ENCODE results near the gene TMTC4. TPM values are rescaled to one million over a fixed set of nuclear protein-coding genes. Genes with fewer than 3 reads are reported as not detected.
"Not testable (repeated sequence)": the region's sequence is repeated elsewhere in the genome, so short reads cannot be mapped to it uniquely, and the experiment has no call there.

Gene TMTC4
- total RNA-seq, 1 donor from 2014 or later = 17.0 TPM

- Mint-ChIP-seq H3K27ac (no peak overlapping the region), H3K9me3 (no peaks in the 10 kb centered on the region), H3K36me3 (ENCODE audit: low read depth) (peaks cover 66% of the 10 kb centered on the region), H3K27me3 (no peaks in the 10 kb centered on the region), H3K4me3 (no peak overlapping the region), H3K4me1 (no peaks in the 10 kb centered on the region)
- CTCF ChIA-PET = interaction anchor here (0.5 kb wide), 1 partner anchor 992 kb away, joined by 3 read pairs; no protein-coding TSS in a partner anchor
- intact Hi-C loops (cut with micrococcal nuclease) = no loop called here
- ATAC-seq (ENCODE audit: low read depth) (no peak), DNase-seq (no peak)
- TF ChIP-seq, protein P1, sequence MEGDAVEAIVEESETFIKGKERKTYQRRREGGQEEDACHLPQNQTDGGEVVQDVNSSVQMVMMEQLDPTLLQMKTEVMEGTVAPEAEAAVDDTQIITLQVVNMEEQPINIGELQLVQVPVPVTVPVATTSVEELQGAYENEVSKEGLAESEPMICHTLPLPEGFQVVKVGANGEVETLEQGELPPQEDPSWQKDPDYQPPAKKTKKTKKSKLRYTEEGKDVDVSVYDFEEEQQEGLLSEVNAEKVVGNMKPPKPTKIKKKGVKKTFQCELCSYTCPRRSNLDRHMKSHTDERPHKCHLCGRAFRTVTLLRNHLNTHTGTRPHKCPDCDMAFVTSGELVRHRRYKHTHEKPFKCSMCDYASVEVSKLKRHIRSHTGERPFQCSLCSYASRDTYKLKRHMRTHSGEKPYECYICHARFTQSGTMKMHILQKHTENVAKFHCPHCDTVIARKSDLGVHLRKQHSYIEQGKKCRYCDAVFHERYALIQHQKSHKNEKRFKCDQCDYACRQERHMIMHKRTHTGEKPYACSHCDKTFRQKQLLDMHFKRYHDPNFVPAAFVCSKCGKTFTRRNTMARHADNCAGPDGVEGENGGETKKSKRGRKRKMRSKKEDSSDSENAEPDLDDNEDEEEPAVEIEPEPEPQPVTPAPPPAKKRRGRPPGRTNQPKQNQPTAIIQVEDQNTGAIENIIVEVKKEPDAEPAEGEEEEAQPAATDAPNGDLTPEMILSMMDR (IDR thresholded peaks at IDR 0.05) = no peak
- POLR2A ChIA-PET = no interaction called here
These were observed 49.1 kb downstream of the TMTC4 start for GRCh38 chr13:100625447-100625846.

GRCh38 chr13:100620792-100621191, 53.8 kb downstream of the TMTC4 start:
- ATAC-seq (ENCODE audit: low read depth) (no peak), DNase-seq (no peak)
- TF ChIP-seq, protein P1 (IDR thresholded peaks at IDR 0.05) = no peak
- ChIA-PET CTCF (no interaction called here), POLR2A (no interaction called here)
- intact Hi-C loops (cut with micrococcal nuclease) = no loop called here
- no peaks in the 10 kb centered on the region for H3K9me3 Mint-ChIP-seq
- no peaks in the 10 kb centered on the region for H3K4me1 Mint-ChIP-seq
- no peaks in the 10 kb centered on the region for H3K27me3 Mint-ChIP-seq
- H3K4me3 Mint-ChIP-seq = no peak overlapping the region
- H3K27ac Mint-ChIP-seq = no peak overlapping the region
- H3K36me3 Mint-ChIP-seq (ENCODE audit: low read depth) = peaks cover 32% of the 10 kb centered on the region

- TF ChIP-seq, protein P1 (IDR thresholded peaks at IDR 0.05) = no peak
- no peaks in the 10 kb centered on the region for H3K4me1 Mint-ChIP-seq
- H3K27me3 Mint-ChIP-seq = no peaks in the 10 kb centered on the region
- no peaks in the 10 kb centered on the region for H3K9me3 Mint-ChIP-seq
- no peak for ATAC-seq (ENCODE audit: low read depth)
- DNase-seq = no peak
- no peak overlapping the region for H3K4me3 Mint-ChIP-seq
- peaks cover 24% of the 10 kb centered on the region for H3K36me3 Mint-ChIP-seq (ENCODE audit: low read depth)
- no peak overlapping the region for H3K27ac Mint-ChIP-seq
- CTCF ChIA-PET = no interaction called here
- intact Hi-C loops (cut with micrococcal nuclease) = no loop called here
- POLR2A ChIA-PET = no interaction called here
These were observed 54.7 kb downstream of the TMTC4 start for GRCh38 chr13:100619940-100620339.

DNA sequence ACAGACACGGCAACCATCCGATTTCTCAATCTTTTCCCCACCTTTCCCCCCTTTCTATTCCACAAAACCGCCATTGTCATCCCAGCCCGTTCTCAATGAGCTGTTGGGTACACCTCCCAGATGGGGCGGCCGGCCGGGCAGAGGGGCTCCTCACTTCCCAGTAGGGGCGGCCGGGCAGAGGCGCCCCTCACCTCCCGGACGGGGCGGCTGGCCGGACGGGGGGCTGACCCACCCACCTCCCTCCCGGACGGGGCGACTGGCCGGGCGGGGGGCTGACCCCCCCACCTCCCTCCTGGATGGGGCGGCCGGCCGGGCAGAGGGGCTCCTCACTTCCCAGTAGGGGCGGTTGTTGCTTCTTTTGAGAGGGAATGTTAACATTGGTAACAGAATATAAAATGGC, 55.7 kb downstream of the TMTC4 start:
- intact Hi-C loops (cut with micrococcal nuclease); H3K4me3 Mint-ChIP-seq; H3K27ac Mint-ChIP-seq; CTCF ChIA-PET; H3K9me3 Mint-ChIP-seq; POLR2A ChIA-PET; DNase-seq; H3K4me1 Mint-ChIP-seq; H3K27me3 Mint-ChIP-seq; ATAC-seq (ENCODE audit: low read depth): not testable (repeated sequence)
- peaks cover 17% of the 10 kb centered on the region for H3K36me3 Mint-ChIP-seq (ENCODE audit: low read depth)

- H3K4me3 Mint-ChIP-seq = no peak overlapping the region
- DNase-seq = no peak
- TF ChIP-seq, protein P1 (IDR thresholded peaks at IDR 0.05) = no peak
- H3K9me3 Mint-ChIP-seq = no peaks in the 10 kb centered on the region
- no peak for ATAC-seq (ENCODE audit: low read depth)
- H3K27me3 Mint-ChIP-seq = no peaks in the 10 kb centered on the region
- intact Hi-C loops (cut with micrococcal nuclease) = loop anchor here (5.0 kb wide), 1 partner anchor 41 kb away; no protein-coding TSS in a partner anchor
- peaks cover 41% of the 10 kb centered on the region for H3K4me1 Mint-ChIP-seq
- no peak overlapping the region for H3K27ac Mint-ChIP-seq
- ChIA-PET CTCF (no interaction called here), POLR2A (no interaction called here)
- H3K36me3 Mint-ChIP-seq (ENCODE audit: low read depth) = peaks cover 6% of the 10 kb centered on the region
These were observed 61.6 kb downstream of the TMTC4 start for GRCh38 chr13:100613031-100613430.

Measured in activated B cell treated with CpG ODN at 0.5 μM for 24 hours (primary cell).